ENCODE measurements around the gene LAYN.

The LAYN gene

GRCh38 chr11:111605681-111606080, 65.2 kb downstream of the LAYN start:
- DNase-seq (ENCODE audit: low read depth), result no peak
- peak overlapping the region; percentile 1 for H3K4me3 ChIP-seq (ENCODE audit: low read depth, low read length)
- no peak for TF ChIP-seq POLR2A (IDR thresholded peaks at IDR 0.05; ENCODE audit: extremely low read depth, insufficient read length)
- no peak for TF ChIP-seq MAX (IDR thresholded peaks at IDR 0.05; ENCODE audit: low read depth, low read length)
- no peak for TF ChIP-seq MYC (IDR thresholded peaks at IDR 0.05; ENCODE audit: low read depth, low read length)
- no peak for TF ChIP-seq CTCF (IDR thresholded peaks at IDR 0.05; ENCODE audit: low read depth, low read length)

- TF ChIP-seq POLR2A (IDR thresholded peaks at IDR 0.05; ENCODE audit: extremely low read depth, insufficient read length) (no peak), MYC (IDR thresholded peaks at IDR 0.05; ENCODE audit: low read depth, low read length) (no peak), CTCF (IDR thresholded peaks at IDR 0.05; ENCODE audit: low read depth, low read length) (no peak), MAX (IDR thresholded peaks at IDR 0.05; ENCODE audit: low read depth, low read length) (no peak)
- DNase-seq (ENCODE audit: low read depth), result no peak
- H3K4me3 ChIP-seq (ENCODE audit: low read depth, low read length), result no peak overlapping the region
Measured at GRCh38 chr11:111606986-111607385, 66.5 kb downstream of the LAYN start.

GRCh38 chr11:111607751-111608150, 67.2 kb downstream of the LAYN start:
- TF ChIP-seq POLR2A (IDR thresholded peaks at IDR 0.05; ENCODE audit: extremely low read depth, insufficient read length) (no peak), MYC (IDR thresholded peaks at IDR 0.05; ENCODE audit: low read depth, low read length) (no peak), MAX (IDR thresholded peaks at IDR 0.05; ENCODE audit: low read depth, low read length) (no peak), CTCF (IDR thresholded peaks at IDR 0.05; ENCODE audit: low read depth, low read length) (no peak)
- DNase-seq (ENCODE audit: low read depth), result no peak
- H3K4me3 ChIP-seq (ENCODE audit: low read depth, low read length), result no peak overlapping the region
